NB4 (cell line): ENCODE data around the gene NOX3.

Source experiments
- DNase-seq: peaks from one replicate; pipeline ENCODE4 v3.0.0; 2010; ENCODE audit warnings: low read depth
- H3K4me3 ChIP-seq: one replicate; pipeline ENCODE4 v1.5.1; 2011; ENCODE audit warnings: mild to moderate bottlenecking, low read depth, low read length, moderate library complexity
- MYC ChIP-seq: IDR thresholded peaks from 2 replicates; pipeline ENCODE4 v1.6.1; 2011; ENCODE audit warnings: low read depth, low read length
- POLR2A ChIP-seq: IDR thresholded peaks from 2 replicates; pipeline ENCODE4 v1.6.1; 2011; ENCODE audit warnings: mild to moderate bottlenecking; ENCODE audit not compliant: insufficient read length; ENCODE audit errors: extremely low read depth
- TF ChIP-seq, protein P1 (sequence below): IDR thresholded peaks from 2 replicates; pipeline ENCODE4 v1.6.1; 2011; ENCODE audit warnings: low read depth, low read length
- TF ChIP-seq, protein P2 (sequence below): IDR thresholded peaks from one replicate; pipeline ENCODE4 v1.5.1; 2012; ENCODE audit warnings: low read depth, low read length

The NOX3 gene

DNA sequence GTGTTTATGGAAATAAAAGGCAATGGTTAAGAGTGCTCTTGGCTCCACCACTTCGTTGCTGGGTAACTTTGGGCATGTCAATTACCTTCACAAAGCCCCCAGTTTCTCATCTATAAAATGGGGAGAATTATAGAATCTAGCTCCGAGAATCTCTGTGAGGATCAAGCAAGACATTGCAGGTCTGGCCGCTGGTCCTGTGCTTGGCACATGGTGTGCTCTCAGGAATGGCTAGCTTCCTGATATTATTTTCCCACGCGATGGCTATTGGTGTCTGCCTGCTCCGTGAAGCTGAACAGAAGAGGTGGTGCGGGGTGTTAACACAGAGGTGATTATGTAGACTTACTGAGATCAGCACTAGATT is 57.0 kb downstream of the NOX3 start:
- no peak for DNase-seq
- H3K4me3 ChIP-seq, result no peak overlapping the region

DNA sequence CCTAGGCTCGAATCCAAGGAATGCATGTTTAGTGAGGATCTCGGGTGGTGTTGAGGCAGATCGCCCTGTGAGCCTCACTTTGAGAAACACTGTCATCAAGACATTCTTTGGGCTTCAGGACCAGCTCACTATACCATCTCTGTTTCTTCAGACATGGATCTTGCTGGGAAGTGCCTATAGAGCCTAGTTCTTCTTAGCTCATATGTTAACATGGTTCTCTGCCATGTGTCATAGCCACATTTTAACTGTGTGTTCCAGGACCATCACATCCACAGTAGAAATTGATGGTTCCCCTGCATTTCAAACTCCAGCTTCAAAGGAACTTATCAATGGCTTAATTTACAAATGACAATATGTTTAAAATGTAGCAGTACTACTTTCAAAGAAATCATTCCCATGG is 57.4 kb downstream of the NOX3 start:
- no peak for TF ChIP-seq MYC
- TF ChIP-seq POLR2A, result no peak
- TF ChIP-seq, protein P1, sequence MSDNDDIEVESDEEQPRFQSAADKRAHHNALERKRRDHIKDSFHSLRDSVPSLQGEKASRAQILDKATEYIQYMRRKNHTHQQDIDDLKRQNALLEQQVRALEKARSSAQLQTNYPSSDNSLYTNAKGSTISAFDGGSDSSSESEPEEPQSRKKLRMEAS, result no peak
- TF ChIP-seq, protein P2, sequence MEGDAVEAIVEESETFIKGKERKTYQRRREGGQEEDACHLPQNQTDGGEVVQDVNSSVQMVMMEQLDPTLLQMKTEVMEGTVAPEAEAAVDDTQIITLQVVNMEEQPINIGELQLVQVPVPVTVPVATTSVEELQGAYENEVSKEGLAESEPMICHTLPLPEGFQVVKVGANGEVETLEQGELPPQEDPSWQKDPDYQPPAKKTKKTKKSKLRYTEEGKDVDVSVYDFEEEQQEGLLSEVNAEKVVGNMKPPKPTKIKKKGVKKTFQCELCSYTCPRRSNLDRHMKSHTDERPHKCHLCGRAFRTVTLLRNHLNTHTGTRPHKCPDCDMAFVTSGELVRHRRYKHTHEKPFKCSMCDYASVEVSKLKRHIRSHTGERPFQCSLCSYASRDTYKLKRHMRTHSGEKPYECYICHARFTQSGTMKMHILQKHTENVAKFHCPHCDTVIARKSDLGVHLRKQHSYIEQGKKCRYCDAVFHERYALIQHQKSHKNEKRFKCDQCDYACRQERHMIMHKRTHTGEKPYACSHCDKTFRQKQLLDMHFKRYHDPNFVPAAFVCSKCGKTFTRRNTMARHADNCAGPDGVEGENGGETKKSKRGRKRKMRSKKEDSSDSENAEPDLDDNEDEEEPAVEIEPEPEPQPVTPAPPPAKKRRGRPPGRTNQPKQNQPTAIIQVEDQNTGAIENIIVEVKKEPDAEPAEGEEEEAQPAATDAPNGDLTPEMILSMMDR, result no peak
- no peak overlapping the region for H3K4me3 ChIP-seq
- DNase-seq, result no peak

More for the DNA sequence above, 57.0 kb downstream of the NOX3 start:
- TF ChIP-seq, protein P1, result no peak
- TF ChIP-seq MYC (no peak), POLR2A (no peak)
- TF ChIP-seq, protein P2, result no peak

DNA sequence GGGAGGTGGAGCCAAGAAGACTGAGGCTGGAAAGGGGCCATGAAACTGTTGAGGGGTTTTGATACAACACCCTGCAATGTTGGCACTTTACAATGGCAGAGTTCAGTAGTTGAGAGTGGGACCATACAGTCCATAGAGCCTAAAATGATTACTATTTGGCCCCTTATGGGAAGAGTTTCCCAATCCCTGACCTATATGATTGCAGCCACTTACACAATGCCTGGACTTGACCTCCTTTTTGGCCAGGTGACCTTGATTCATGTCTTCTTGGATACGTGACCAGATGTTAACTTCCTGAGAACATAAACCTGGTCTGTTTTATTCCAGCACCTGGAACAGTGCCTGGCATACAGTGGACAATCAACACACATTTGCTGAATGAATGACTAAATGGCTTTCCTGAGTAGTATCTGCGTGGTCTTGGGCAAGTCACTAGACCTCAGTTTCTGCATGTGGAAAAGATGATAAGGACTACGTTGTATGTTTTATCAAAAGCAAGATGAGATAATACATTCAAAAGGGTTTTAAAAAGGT is 58.4 kb downstream of the NOX3 start:
- no peak overlapping the region for H3K4me3 ChIP-seq
- TF ChIP-seq MYC, result no peak
- TF ChIP-seq, protein P2, result no peak
- TF ChIP-seq, protein P1, result no peak
- no peak for TF ChIP-seq POLR2A
- DNase-seq, result no peak

DNA sequence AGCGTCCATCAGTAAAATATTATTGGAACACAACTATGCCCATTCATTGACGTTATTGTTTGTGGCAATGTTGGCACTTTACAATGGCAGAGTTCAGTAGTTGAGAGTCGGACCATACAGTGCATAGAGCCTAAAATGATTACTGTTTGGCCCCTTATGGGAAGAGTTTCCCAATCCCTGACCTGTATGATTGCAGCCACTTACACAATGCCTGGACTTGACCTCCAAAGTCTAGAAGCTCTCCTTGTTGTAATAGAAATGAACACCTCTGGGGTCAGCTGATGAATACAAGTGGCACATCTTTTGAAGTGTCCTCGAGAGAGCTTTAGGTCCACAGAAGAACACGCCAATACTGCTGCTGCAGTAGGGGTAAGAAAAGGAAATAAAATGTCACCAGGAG is 59.0 kb downstream of the NOX3 start:
- TF ChIP-seq MYC (no peak), POLR2A (no peak)
- TF ChIP-seq, protein P1, result no peak
- TF ChIP-seq, protein P2, result no peak
- DNase-seq, result no peak
- no peak overlapping the region for H3K4me3 ChIP-seq

DNA sequence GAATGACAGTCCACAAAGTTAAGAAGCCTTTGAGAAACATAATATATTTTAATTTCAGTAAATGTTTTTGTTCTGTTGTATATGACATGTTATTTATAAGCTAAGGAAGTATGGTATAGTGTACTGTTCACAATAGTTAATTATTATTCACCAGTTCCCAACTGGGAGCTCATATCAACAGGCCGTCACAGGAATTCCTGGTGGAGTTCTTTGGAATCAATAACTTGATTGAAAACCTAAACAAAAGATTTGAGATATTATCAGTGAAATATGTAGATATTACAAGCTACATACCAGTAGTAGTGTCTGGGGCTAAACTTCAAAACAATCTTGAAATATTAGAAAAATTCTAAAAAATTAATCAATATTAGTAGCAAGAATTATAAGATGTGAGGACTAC is 60.3 kb downstream of the NOX3 start:
- TF ChIP-seq, protein P1, result no peak
- TF ChIP-seq, protein P2, result no peak
- TF ChIP-seq POLR2A (no peak), MYC (no peak)
- no peak overlapping the region for H3K4me3 ChIP-seq
- no peak for DNase-seq
